Retinal pigment epithelial cell (primary cell): ENCODE data around the gene GTF2I.

Source experiments
- DNase-seq: peaks from one replicate; pipeline ENCODE4 v3.0.0-alpha.2; 2010; ENCODE audit warnings: low read depth
- H3K4me3 ChIP-seq: 2 replicates; pipeline ENCODE4 v1.5.1; 2011; ENCODE audit warnings: mild to moderate bottlenecking, low read length, control low read depth, moderate library complexity
- CTCF ChIP-seq: conservative IDR thresholded peaks from 2 replicates; pipeline ENCODE4 v1.5.1; 2011; ENCODE audit warnings: low read depth, low read length, control low read depth, inconsistent platforms

The GTF2I gene

GRCh38 chr7:74708569-74709275 is 51.2 kb downstream of the GTF2I start:
- no peak overlapping the region for H3K4me3 ChIP-seq
- no peak for DNase-seq
- no peak for TF ChIP-seq CTCF

GRCh38 chr7:74709880-74710671 is 52.6 kb downstream of the GTF2I start:
- no peak overlapping the region for H3K4me3 ChIP-seq
- no peak for TF ChIP-seq CTCF
- no peak for DNase-seq

- no peak overlapping the region for H3K4me3 ChIP-seq
These were observed 56.0 kb downstream of the GTF2I start for GRCh38 chr7:74713567-74713966.

GRCh38 chr7:74717889-74718288 is 60.4 kb downstream of the GTF2I start:
- TF ChIP-seq CTCF, result no peak
- no peak for DNase-seq

More at GRCh38 chr7:74713567-74713966, 56.0 kb downstream of the GTF2I start:
- no peak for DNase-seq
- no peak for TF ChIP-seq CTCF

GRCh38 chr7:74718336-74718735 is 60.8 kb downstream of the GTF2I start:
- TF ChIP-seq CTCF, result no peak
- no peak overlapping the region for H3K4me3 ChIP-seq
- DNase-seq, result no peak

More at GRCh38 chr7:74717889-74718288, 60.4 kb downstream of the GTF2I start:
- H3K4me3 ChIP-seq, result no peak overlapping the region

GRCh38 chr7:74722153-74722552 is 64.6 kb downstream of the GTF2I start:
- no peak overlapping the region for H3K4me3 ChIP-seq
- TF ChIP-seq CTCF, result no peak
- no peak for DNase-seq
